Measurements from ENCODE around the gene KAT2A. TPM values are rescaled to one million over a fixed set of nuclear protein-coding genes. Genes with fewer than 3 reads are reported as not detected.

KAT2A gene
- total RNA-seq: 86.2 to 87.5 TPM (median 86.4 TPM) in 3 replicates

DNA sequence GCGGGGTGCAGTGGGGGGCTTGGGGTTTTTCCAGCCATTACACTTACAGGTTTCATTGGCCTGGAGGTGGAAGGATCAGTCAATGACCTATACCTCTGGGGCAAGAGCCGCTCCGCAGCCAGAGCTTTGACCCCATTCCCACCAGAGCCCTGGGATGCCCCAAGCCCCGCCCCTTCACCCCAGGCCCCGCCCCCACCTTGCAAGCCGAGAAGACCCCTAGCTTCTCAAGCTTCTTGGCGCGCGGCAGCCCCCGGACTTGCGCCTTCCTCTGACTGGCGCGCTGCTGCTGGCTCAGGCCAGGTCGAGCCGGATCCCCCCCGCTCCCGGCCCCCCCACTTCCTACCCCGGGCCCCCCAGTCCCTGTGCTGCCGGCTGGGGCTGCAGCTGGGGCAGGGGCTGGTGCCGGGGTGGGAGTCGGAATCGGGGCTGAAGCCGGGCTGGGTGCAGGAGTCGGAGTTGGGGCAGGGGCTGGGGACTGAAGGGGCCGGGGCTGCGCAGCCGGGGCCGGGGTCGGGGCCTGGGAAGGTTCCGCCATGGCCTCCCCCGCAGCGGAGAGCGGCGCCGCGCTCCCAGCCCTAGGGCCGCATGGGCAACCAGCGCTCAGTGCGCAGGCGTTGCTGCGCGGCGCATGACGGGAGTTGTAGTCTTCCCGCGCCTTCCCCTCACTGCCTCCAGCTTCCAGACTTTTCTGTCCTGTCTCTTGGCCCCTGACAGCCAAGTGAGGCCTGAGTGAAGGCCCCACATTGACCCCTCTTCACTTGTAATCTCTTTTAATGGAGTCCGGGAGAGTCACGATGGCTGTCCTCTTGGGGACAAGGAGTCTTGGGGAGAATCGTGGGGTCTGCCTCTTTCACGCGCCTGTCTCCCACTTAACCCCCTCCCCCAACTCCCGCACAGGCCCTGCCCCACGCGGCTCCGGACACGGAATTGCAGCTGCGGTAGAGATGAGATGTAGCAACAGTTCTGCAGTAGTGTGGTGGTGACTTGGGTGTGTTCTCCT lies at the start of gene KAT2A:
Gene KAT2A, minus strand, starts transcription at position 598 of the 1,000 bp plus-strand sequence. Its CDS starts 63 bp downstream, at position 535.
- Mint-ChIP-seq H3K9me3 (no peaks in the 10 kb centered on the region), H3K4me3 (peak within 1 kb of the TSS; percentile 63), H3K27me3 (ENCODE audit: low read depth) (no peaks in the 10 kb centered on the region), H3K36me3 (peaks cover 25% of the 10 kb centered on the region), H3K4me1 (peaks cover 19% of the 10 kb centered on the region), H3K27ac (peak within 1 kb of the TSS; percentile 83)
- TF ChIP-seq, protein P1, sequence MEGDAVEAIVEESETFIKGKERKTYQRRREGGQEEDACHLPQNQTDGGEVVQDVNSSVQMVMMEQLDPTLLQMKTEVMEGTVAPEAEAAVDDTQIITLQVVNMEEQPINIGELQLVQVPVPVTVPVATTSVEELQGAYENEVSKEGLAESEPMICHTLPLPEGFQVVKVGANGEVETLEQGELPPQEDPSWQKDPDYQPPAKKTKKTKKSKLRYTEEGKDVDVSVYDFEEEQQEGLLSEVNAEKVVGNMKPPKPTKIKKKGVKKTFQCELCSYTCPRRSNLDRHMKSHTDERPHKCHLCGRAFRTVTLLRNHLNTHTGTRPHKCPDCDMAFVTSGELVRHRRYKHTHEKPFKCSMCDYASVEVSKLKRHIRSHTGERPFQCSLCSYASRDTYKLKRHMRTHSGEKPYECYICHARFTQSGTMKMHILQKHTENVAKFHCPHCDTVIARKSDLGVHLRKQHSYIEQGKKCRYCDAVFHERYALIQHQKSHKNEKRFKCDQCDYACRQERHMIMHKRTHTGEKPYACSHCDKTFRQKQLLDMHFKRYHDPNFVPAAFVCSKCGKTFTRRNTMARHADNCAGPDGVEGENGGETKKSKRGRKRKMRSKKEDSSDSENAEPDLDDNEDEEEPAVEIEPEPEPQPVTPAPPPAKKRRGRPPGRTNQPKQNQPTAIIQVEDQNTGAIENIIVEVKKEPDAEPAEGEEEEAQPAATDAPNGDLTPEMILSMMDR (IDR thresholded peaks at IDR 0.05; ENCODE audit: unreplicated experiment): no peak
- DNase-seq (ENCODE audit: low spot score in 2 of 2, unreplicated experiment in 2 of 2): peak; percentile 55 to 77

DNA sequence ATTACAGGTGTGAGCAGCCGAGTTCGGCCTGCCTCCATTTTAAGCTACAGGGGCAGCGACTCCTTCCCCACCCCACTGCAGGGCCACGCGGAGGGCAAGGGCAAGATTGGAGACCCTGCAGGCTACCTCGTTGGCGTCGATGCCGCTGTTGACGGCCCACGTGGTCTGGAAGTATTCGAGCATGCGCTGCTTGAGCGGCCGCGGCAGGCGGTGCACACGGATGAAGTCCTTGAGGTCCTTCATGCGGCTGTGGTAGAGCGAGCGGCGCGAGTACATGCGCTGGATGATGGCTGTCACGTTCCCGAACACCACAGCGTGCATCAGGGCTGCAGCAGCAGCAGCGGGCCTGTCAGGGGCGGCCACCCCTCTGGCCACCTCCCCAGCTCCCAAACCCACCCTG lies 48.2 kb upstream of the KAT2A start:
- H3K9me3 Mint-ChIP-seq: no peaks in the 10 kb centered on the region
- no peak overlapping the region for H3K4me3 Mint-ChIP-seq
- H3K4me1 Mint-ChIP-seq: peaks cover 25% of the 10 kb centered on the region
- H3K27ac Mint-ChIP-seq: no peak overlapping the region
- H3K36me3 Mint-ChIP-seq: no peaks in the 10 kb centered on the region
- no peaks in the 10 kb centered on the region for H3K27me3 Mint-ChIP-seq (ENCODE audit: low read depth)
- no peak for DNase-seq (ENCODE audit: low spot score in 2 of 2, unreplicated experiment in 2 of 2)
- TF ChIP-seq, protein P1 (IDR thresholded peaks at IDR 0.05; ENCODE audit: unreplicated experiment): no peak

DNA sequence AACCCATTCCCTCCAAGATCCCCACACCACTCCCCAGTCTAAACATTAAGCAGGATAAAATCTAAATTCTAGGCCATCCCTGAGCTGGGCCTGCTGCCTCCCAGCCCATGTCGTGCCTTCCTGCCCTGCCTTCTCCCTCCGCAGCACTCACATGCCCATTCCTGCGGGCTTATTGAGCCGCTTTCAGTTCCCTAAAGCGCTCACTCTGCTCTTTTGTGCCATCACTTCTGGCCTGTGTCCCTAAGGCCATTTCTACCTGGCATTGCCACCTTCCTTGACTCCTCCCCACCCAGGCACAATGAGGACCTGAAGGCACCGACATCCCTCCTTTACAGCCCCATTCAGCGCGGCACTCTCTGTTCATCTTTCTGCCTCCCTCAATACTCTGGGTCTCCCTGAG lies 46.6 kb upstream of the KAT2A start:
- H3K27ac Mint-ChIP-seq: no peak overlapping the region
- H3K4me3 Mint-ChIP-seq: no peak overlapping the region
- TF ChIP-seq, protein P1 (IDR thresholded peaks at IDR 0.05; ENCODE audit: unreplicated experiment): no peak
- DNase-seq (ENCODE audit: low spot score in 2 of 2, unreplicated experiment in 2 of 2): no peak
- peaks cover 19% of the 10 kb centered on the region for H3K4me1 Mint-ChIP-seq
- H3K27me3 Mint-ChIP-seq (ENCODE audit: low read depth): no peaks in the 10 kb centered on the region
- no peaks in the 10 kb centered on the region for H3K36me3 Mint-ChIP-seq
- H3K9me3 Mint-ChIP-seq: no peaks in the 10 kb centered on the region

DNA sequence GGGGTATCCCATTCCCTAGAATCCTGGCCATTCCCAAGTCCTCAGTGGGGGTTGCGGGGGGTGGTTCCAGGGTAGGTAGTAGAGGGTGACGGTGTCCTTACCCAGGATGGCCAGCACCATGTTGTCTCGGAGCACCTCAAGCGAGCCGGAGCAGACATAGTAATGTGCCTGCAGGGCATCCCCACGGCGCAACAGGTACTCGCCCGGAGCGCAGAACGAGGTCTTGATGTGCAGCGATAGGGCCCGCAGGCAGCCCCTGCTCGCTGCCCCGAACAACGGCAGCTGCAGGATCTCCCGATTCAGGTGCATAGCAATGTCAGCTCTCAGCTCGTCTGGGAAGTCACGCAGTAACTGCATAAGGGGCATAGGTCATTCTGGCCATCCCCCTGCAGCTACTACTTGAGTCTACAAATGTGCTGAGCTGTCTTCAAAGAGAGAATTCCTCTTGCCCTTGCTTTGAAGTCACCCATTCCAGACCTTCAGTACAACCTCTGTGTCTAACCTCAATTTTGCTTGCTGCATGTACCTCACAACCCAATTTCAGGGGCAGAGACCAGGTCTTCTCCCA lies 45.1 kb upstream of the KAT2A start:
- no peak for DNase-seq (ENCODE audit: low spot score in 2 of 2, unreplicated experiment in 2 of 2)
- TF ChIP-seq, protein P1 (IDR thresholded peaks at IDR 0.05; ENCODE audit: unreplicated experiment): no peak
- Mint-ChIP-seq H3K36me3 (no peaks in the 10 kb centered on the region), H3K9me3 (no peaks in the 10 kb centered on the region), H3K27me3 (ENCODE audit: low read depth) (no peaks in the 10 kb centered on the region), H3K27ac (no peak overlapping the region), H3K4me1 (peaks cover 6% of the 10 kb centered on the region), H3K4me3 (no peak overlapping the region)

DNA sequence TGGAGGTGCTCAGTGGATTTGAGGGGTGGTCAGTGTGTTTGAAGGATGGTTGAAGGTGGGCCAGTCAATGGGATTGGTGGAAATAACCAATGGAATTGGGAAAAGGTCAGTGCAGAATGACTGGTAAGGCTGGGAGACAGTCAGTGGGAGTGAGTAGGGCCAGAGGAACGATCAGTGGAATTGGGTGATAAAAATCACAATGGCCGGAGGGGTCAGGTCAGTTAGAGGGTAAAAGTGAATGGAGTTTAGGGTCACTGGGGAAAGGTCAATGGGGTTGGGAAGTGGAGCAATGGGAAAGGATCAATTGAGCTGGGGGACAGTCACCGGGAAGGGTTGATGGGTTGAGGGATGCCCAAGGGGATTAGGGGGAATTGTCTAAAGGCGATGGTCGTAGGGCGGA lies 44.6 kb upstream of the KAT2A start:
- no peak for DNase-seq (ENCODE audit: low spot score in 2 of 2, unreplicated experiment in 2 of 2)
- H3K4me1 Mint-ChIP-seq: peaks cover 4% of the 10 kb centered on the region
- no peaks in the 10 kb centered on the region for H3K36me3 Mint-ChIP-seq
- H3K4me3 Mint-ChIP-seq: no peak overlapping the region
- no peak overlapping the region for H3K27ac Mint-ChIP-seq
- TF ChIP-seq, protein P1 (IDR thresholded peaks at IDR 0.05; ENCODE audit: unreplicated experiment): no peak
- no peaks in the 10 kb centered on the region for H3K27me3 Mint-ChIP-seq (ENCODE audit: low read depth)
- no peaks in the 10 kb centered on the region for H3K9me3 Mint-ChIP-seq
